ENCODE results near the gene TAAR1. TPM values are rescaled to one million over a fixed set of nuclear protein-coding genes. Genes with fewer than 3 reads are reported as not detected.

The TAAR1 gene
- total RNA-seq, 1 experiment from 2014 or later: not detected

- Histone ChIP-seq H4K20me1 (ENCODE audit: insufficient read depth) (no peaks in the 10 kb centered on the region), H3K4me3 (replicated peaks in 1 of 2; ENCODE audit: low read depth in 1 of 2, low read length in 2 of 2) (no peak overlapping the region), H3K27ac (ENCODE audit: low read depth, low read length) (no peak overlapping the region), H3K36me3 (ENCODE audit: control insufficient read depth in 1 of 2, insufficient read depth in 2 of 2, low read length in 2 of 2) (no peaks in the 10 kb centered on the region), H3K79me2 (ENCODE audit: insufficient read depth, low read length) (no peaks in the 10 kb centered on the region), H3K9me2 (ENCODE audit: insufficient read depth) (no peaks in the 10 kb centered on the region), H3K4me2 (ENCODE audit: low read length) (no peak overlapping the region), H3K27me3 (ENCODE audit: insufficient read depth, low read length) (no peaks in the 10 kb centered on the region), H3K9me3 (ENCODE audit: control insufficient read depth in 1 of 2, insufficient read depth in 1 of 2, low read depth in 1 of 2, low read length in 2 of 2) (0 out of 4 replicates have a peak, but pooled peaks cover 0 to 6% of the 10 kb centered on the region in 2 experiments), H2AFZ (ENCODE audit: low read depth, low read length, poor library complexity, severe bottlenecking) (no peak overlapping the region), H3K9ac (ENCODE audit: low read length) (no peak overlapping the region), H3K4me1 (ENCODE audit: control insufficient read depth in 1 of 2, insufficient read depth in 2 of 2, low read length in 2 of 2) (no peaks in the 10 kb centered on the region; a peak in 1 of 4 replicates)
- no TSS peak for BruUV-seq (replicated peaks)
- DNase-seq (ENCODE audit: low read depth, low spot score): no peak
- TF ChIP-seq MAX (IDR thresholded peaks at IDR 0.05): no peak
- TF ChIP-seq ELF1 (IDR thresholded peaks at IDR 0.05; ENCODE audit: borderline replicate concordance, low read depth): no peak
- TF ChIP-seq TCF7L2 (IDR thresholded peaks at IDR 0.05; ENCODE audit: borderline replicate concordance, extremely low read depth, insufficient read depth, insufficient read length): no peak
- no peak for TF ChIP-seq ATF3 (IDR thresholded peaks at IDR 0.05)
- TF ChIP-seq POLR2A (IDR thresholded peaks at IDR 0.05; ENCODE audit: borderline replicate concordance, extremely low read depth, insufficient read depth, insufficient read length): no peak
- no peak for TF ChIP-seq JUND (IDR thresholded peaks at IDR 0.05)
- no peak for TF ChIP-seq EZH2 (IDR thresholded peaks at IDR 0.05)
- TF ChIP-seq POLR2AphosphoS5 (IDR thresholded peaks at IDR 0.05; ENCODE audit: low read depth, low read length): no peak
- TF ChIP-seq CEBPB (IDR thresholded peaks at IDR 0.05; ENCODE audit: low read depth): no peak
- no peak for TF ChIP-seq FOSL1 (IDR thresholded peaks at IDR 0.05; ENCODE audit: low read depth)
- no peak for TF ChIP-seq CBX3 (IDR thresholded peaks at IDR 0.05; ENCODE audit: low read depth)
- no peak for TF ChIP-seq SRF (IDR thresholded peaks at IDR 0.05; ENCODE audit: low read depth)
- TF ChIP-seq EGR1 (IDR thresholded peaks at IDR 0.05; ENCODE audit: low read depth): no peak
- no peak for TF ChIP-seq ZNF274 (IDR thresholded peaks at IDR 0.05; ENCODE audit: low read depth, low read length)
- no peak for TF ChIP-seq SIN3A (IDR thresholded peaks at IDR 0.05; ENCODE audit: low read depth)
- no peak for TF ChIP-seq RAD21 (IDR thresholded peaks at IDR 0.05; ENCODE audit: low read depth)
- TF ChIP-seq ZBTB33 (IDR thresholded peaks at IDR 0.05; ENCODE audit: extremely low read depth, insufficient replicate concordance, low read length): no peak
- no peak for TF ChIP-seq CTCF (IDR thresholded peaks at IDR 0.05 in 2 of 3, conservative IDR thresholded peaks at IDR 0.05 in 1 of 3; ENCODE audit: borderline replicate concordance in 1 of 3, insufficient read depth in 1 of 3, low read depth in 2 of 3, low read length in 2 of 3)
- CTCF ChIA-PET: no interaction called here
- intact Hi-C loops (cut with micrococcal nuclease): no loop called here
- no peak for ATAC-seq
- POLR2A ChIA-PET: no interaction called here
- RAD21 ChIA-PET (ENCODE audit: low non-redundant PET in 1 of 2, low total read pairs in 2 of 2, uncharacterized antibody in 2 of 2, unreplicated experiment in 2 of 2): no interaction called here
These were observed 49.8 kb upstream of the TAAR1 start for GRCh38 chr6:132708771-132709170.
